ENCODE data around the gene FOXA1.

DNA sequence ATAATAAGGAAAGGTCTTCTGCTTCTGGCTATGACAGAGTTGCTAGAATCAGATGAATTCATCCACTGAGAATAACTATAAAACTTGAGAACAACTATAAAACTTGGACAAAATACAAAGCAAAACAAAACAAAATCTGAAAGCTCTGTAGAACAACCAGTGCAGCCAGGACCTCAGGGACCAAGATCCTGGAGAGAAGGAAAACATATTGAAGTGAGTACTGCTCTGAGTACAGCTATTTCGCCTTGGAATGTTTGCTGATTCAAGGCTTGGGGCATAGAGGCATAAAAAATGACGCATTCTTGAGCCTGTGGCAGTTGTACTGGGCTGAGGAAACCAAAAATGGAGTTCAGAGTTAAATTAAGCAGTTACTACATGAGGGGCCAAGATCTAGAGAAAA lies 21.7 kb downstream of the FOXA1 start:
- TF ChIP-seq, protein P1, sequence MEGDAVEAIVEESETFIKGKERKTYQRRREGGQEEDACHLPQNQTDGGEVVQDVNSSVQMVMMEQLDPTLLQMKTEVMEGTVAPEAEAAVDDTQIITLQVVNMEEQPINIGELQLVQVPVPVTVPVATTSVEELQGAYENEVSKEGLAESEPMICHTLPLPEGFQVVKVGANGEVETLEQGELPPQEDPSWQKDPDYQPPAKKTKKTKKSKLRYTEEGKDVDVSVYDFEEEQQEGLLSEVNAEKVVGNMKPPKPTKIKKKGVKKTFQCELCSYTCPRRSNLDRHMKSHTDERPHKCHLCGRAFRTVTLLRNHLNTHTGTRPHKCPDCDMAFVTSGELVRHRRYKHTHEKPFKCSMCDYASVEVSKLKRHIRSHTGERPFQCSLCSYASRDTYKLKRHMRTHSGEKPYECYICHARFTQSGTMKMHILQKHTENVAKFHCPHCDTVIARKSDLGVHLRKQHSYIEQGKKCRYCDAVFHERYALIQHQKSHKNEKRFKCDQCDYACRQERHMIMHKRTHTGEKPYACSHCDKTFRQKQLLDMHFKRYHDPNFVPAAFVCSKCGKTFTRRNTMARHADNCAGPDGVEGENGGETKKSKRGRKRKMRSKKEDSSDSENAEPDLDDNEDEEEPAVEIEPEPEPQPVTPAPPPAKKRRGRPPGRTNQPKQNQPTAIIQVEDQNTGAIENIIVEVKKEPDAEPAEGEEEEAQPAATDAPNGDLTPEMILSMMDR (conservative IDR thresholded peaks at IDR 0.05; ENCODE audit: low read depth, low read length) = no peak
- TF ChIP-seq EZH2 (IDR thresholded peaks at IDR 0.05; ENCODE audit: low read length, unreplicated experiment) (no peak), EZH2phosphoT487 (IDR thresholded peaks at IDR 0.05; ENCODE audit: borderline replicate concordance, low read length) (no peak)
